HuH-7.5 (cell line): ENCODE data around the gene CTSE.
A peak's percentile ranks its signal among the peaks of the same experiment; 100 is the strongest.

ENCODE experiments used
- DNase-seq: peaks from one replicate; pipeline ENCODE4 v3.0.0; 2011; ENCODE audit warnings: low spot score

Gene CTSE

DNA sequence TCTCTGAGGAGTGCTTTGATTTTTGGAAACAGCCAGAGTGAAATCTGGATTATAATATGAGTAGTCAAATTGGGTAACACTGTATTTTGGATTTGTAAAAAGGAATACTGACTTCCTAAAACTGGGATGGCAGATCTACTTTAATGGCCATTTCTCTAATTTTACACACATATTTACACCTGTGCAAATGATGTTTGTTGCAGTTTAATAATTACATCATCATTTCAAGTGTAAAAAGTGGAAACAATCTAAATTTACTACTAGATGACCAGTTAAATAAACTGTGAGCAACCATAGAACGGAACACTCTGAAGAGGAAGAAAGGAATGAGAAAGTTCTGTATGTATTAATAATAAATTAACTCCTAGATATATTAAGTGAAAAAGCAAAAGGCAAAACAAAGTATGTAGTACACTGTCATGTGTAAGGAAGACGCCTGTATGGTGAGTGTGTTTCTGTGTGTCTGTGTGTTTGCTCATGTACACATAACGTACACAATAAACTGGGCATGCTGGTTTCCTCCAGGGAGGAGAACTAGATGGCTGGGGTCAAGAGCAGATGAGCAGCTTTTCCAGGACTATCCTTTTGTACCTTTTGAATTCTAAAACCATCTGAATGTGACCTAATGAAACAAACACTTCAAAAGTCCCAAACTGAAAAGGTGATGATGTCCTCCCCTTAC is 26.4 kb upstream of the CTSE start:
- DNase-seq: no peak

DNA sequence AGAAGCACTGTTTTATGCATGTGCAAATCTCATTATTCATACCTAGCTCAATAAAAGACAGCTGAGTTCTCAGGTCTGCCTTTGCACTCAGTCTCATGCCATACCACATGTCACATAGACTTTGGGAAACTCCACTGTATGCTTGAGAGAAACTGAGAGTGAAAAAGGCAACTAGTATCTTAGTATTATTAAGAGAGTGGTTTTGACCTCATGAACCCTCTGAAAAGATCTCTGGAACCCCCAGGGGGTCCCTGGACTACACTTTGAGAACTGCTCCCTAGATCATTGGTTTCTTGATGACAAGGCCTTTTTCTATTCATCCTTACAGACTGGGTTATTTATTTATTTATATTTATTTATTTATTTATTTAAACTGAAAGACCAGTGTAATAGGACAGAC is 25.6 kb upstream of the CTSE start:
- DNase-seq: no peak

DNA sequence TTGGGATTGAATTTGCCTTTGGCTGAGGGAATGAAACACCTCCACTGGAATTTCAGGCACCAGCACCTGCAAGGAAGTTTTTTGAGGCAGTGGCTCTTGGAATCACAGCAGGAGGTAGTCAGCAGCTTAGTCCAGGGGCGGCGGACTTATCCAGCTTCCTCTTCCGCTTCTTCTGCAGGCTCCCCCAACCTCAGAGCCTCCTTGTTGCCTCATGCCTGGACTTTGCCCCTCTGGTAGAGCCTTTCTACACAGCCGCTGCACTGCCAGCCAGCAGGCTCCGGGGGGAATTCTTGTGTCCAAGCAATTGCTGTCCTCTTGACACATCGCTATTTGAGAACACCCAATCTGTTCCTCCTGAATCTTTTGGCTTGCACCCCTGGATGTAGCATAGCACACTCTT is 24.9 kb upstream of the CTSE start:
- peak; percentile 29 for DNase-seq

DNA sequence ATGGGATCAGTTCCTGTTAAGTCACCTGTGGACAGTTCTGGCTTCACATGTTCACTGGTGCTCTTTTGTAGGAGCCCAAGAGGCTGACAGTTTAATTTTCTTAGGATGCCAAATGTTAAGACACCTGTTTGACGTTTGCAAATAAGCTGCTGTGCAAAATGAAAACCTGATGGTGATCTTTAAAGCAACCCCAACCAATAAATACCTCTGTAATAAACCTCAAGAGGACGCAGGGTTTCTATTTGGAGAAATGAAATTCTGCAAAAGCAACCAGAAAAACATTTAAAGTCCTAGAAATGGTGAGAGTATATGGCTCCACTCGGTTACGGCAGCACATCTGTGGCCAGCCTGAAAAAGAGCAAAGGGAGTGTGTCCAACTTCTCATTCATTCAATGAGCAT is 23.6 kb upstream of the CTSE start:
- no peak for DNase-seq

DNA sequence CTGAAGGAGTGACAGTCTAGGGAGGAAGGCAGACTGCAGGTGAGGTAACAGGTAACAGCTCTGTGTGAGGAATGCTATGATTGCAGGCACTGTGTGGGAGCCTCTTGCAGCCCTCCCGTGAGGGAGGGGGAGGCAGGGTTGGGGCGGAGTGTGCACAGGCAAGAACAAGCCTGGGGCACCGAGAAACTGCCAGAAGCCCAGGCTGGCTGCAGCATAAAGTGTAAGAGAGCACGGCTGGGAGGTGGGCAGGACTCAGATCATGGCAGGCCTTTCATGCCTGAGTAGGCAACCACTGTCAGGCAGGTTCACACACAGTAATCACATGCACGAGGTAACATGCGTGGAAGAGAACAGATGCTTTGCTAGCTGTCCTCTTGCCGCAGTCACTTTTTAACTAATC is 17.9 kb upstream of the CTSE start:
- DNase-seq: no peak

DNA sequence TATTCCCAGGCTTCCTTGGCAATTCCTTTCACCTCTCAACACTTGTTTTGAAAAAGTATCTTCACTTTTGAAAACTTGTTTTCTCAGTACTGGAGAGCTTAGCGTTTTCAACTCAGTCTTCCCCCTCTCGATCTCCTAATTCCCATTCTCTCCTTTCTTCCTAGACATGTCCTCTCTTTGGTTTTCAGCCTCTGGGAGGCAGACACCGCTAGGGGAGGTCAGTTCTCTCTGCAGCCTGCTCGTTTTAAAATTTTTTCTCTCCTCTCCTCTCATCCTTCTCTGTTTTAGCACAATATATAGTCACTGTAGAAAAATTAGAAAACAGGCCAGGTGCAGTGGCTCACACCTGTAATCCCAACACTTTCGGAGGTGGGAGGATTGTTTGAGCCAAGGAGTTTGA is 16.6 kb upstream of the CTSE start:
- no peak for DNase-seq

DNA sequence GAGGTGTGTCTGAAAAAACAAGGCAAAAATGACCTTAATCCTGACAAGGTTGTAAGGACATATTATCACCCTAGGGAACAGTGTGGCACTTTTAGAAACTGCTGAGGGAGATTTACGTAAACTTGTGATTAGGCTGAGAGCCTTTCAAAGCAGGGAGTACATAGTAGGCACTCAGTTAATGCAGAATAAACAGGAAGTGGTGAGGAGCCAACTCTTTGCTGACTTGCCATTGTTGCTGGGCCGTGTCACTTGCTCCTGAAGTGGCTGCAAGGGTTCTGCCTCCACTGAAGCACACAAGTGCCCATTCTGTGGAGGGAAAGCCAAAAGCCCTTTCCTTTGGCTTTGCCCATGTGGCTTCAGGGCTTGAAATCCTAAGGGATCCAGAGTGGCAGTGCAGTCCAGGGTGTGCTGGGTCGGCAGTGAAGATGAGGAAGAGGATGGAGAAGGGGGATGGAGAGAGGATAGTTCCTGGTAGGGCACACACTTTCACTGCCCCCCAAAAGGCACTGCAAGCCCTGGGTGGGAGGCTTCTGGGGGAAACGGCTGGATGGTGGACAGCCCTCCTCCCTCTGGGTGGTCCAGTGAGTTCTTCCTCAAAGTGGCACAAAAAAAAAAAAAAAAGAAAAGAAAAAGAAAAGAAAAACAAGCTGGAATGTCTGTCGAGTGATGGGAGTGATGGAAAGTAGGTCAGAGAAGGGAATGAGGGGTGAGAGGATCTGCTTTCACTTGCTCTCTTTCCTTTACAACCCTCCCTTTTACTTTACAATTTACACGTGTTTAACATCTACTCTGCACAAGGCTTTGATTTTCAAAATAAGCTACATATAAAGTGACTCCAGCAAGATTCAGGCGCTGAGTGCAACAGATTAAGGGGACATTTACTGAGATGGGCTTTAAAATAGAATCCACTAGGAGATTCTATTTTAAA is 15.6 kb upstream of the CTSE start:
- no peak for DNase-seq

DNA sequence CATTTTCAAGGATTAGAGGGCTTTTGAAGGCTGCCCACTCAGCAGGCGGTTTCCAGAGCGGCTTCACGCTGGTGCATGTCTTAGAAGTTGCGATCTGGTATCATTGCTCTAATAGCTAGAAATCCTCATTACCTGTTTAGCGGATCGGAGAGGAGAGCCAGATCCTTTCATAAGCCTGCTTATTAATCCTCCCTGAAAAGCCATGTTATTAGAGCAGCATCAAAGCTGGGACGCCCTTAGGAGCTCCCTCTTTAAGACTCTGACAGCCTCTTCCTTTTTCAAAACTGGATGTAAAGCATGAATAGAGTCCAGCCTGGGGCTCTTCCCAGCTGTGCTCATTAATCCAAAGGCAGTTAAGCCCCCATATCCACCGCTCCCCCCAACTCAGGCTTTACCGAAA is 13.9 kb upstream of the CTSE start:
- no peak for DNase-seq

DNA sequence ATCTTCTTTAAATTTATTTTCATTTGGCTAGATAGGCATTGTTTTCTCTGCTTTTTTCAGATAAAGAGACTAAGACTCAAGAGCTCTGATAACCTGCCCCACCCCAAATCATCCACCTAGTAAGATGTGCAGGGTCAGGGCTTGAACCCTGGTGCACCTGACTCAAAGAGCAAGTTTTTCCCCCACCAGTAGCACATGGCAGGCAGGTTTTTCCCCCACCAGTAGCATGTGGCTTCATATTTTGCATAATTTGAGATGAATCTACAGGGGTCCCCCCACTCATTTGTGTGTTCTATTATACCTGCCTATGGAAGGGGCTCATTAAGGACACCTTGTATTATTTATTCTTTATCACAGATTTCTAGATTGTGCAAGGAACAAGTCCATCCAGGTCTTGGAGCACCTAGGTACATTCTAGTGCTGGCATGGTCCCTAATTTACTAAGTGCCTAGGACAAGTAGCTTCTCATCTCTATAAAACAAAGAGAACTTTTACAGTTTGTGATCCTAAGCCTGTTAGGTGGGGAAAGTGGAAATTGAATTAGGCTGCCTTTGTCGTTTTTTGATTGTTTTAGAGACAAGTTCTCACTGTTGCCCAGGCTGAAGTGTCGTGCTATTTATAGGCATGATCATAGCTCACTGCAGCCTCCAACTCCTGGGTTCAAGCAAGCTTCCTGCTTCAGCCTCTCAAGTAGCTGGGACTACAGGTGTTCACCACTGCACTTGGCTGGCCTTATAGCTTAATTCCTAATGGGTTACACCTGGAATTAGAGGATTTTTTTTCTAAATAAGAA is 13.2 kb upstream of the CTSE start:
- no peak for DNase-seq

DNA sequence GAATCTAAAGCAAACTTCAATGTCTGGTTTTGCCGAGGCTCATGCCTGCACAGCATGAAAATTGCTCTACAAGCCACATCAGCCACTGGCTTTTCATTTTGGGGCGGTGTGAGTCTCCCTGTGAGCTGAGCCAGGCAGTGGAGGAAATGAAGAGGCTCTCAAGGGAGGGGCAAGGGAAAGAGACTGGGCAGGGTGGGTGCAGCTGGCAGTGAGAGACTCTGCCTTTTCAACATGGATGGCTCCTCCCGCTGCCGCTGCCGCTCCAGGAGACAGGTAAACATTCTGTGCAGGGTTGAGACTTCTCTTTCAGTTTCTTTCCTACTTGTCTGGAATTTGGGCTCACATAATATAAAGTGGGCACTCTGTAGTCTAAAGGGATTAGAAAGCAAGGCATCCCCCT is 11.3 kb upstream of the CTSE start:
- DNase-seq: no peak

DNA sequence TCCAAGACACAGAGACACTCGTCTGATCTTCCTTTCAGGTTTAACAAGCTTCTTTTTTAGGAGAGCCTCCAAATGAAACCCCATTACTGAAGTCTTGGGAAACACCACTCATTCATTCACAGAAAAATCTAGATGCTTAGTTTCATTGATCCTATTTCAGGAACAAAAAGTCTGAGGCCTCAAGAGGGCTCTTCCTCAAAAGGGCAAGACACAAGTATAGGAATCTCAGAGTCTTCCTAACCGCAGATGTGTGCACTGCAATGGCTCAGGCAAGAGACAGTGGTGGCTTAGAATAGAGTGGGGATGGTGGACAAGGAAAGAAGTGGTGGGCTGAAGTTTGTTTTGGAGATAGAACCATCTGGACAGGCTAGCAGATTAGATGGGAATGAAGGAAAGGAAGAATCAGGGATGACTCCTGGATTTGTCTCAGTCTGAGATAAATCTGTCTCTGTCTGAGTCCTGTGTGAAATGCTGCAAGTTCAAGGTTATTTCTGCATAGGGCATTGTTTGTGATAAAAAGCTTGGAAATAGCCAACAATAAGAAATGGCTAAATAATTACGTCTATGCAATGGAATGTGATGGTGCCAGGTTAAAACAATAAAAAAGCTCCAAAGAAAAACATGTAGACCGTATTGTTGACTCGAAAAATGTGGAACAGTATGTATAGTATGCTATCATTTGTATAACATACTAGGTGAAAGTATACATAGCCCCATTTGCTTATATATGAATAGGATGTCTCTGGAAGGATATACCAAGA is 8.9 kb upstream of the CTSE start:
- no peak for DNase-seq

DNA sequence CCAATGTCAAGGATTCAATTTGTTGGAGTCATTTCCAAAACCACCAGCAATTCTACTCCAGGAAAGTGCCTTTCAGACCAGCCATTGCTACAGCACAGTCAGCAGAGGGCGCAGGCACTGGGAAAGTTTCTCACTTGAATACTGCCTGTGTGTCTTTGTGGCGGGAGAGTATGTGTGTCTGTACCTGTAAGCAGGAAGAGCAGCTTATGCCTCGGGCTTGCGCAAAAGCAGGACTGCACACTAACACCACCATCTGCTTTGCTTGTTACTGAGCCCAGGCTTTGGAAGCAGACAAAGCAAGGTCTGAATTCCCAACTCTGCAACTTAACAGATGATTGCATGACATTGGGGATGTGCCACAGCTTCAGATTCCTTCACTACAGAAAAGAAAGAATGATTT is 7.0 kb upstream of the CTSE start:
- peak; percentile 44 for DNase-seq

DNA sequence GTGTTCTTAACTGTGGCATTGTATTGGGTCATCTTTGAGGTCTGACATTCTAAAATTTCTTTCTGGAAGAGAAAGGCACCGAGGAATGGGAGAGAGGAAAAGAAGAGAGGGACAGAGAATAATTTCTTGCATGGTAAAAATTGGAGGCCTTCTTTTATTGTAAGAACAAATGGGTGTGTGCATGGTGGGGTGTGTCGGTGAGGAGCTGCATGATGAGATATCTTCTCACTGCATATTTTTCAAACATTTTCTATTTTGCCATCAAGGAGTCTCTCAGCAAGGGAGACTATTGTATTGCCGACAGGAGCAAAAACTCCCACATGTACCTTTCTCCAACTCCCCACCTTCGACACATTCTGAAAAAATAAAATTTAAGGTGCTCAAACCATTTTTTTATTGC is 6.5 kb upstream of the CTSE start:
- no peak for DNase-seq

DNA sequence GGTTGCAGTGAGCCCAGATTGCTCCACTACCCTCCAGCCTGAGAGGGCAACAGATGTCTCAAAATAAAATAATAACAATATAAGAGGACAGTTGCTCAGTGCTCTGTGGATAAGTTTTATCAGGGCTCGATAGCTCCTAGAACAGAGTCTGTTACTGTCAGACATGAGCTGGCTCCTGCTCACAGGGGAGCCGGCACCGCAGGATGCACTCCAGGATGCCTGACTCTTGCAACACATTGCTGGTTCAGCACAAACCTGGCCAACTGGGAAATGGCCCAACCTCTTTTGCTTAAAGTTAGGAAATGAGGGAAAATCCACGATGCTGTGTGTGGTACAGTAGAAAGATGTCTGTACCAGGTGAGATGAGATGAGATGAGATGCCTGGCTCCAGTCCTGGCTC is 5.8 kb upstream of the CTSE start:
- no peak for DNase-seq

DNA sequence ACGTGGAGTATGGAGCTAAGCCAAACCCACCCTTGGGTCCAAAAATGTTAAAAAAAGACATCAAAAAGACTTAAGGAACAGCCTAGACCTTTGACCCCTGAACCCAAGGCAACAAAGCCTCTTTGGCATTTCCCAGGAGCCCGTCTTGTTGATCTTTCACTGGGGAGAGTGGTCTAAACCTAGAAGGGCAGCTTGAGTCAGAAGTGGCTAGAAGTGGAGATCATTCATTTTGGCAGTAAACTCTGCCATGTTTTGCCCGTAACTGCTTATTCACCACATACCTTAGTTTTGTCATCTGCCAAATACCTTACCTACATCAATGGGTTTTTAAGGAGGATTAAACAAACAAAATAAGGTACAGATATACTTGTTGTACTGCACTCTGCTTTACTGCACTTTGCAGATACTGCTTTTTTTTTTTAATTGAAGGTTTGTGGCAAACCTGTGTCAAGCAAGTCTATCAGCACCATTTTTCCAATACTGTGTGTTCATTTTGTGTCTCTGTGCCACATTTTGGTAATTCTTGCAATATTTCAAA is 1.7 kb upstream of the CTSE start:
- DNase-seq: no peak

DNA sequence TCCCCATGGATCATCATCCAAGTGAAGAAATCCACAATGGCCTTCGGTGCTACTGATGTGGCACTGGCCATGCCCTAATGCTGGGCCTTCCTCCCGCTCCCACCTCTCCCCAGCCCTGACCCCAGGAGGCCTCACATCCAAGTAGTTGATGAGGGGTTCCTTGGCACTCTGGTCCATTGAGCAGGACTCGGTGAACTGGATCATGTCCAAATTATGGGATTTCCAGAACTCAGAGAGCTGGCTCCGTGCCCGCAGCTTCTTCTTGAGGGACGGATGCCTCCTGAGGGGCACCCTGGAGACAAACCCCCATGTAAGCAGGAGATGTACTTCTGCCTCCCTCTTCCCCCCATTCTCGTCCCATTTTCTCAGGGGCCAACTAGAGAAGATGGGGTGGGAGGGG is 929 bp downstream of the CTSE start:
- DNase-seq: no peak

DNA sequence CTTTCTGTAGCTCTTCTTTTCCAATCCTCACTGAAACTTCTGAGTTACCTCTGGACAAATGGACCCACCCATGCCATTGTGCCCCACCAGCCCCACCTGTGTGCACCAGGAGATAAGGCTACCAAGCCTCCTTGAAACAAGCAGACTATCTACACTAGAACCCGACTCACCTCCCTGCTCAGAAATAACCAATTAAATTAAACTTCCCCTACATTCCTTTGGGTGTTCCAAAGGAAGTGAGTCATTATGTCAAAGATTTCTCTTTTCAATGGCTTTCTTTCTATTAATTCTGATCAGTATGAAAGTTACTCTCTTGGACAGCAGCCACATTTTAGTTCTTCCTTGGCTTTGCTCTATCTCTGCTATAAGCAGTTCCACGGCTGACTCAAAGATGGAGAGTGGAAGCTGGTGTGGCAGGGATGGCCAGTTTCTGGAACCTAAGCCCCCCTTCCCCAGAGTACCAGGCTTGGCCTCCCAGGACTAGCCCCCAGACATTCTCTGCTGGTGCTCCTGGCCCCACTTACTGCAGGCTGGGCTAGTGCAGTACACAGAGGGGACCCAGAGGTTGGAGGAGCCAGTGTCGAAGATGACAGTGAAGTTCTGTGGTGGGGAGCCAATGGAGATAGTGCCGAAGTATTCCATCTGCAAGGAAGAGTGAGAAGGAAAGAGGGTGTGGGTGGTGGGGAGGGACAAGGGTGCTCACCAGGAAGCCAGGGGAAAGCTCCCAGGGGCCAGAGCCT is 1.9 kb downstream of the CTSE start:
- no peak for DNase-seq

DNA sequence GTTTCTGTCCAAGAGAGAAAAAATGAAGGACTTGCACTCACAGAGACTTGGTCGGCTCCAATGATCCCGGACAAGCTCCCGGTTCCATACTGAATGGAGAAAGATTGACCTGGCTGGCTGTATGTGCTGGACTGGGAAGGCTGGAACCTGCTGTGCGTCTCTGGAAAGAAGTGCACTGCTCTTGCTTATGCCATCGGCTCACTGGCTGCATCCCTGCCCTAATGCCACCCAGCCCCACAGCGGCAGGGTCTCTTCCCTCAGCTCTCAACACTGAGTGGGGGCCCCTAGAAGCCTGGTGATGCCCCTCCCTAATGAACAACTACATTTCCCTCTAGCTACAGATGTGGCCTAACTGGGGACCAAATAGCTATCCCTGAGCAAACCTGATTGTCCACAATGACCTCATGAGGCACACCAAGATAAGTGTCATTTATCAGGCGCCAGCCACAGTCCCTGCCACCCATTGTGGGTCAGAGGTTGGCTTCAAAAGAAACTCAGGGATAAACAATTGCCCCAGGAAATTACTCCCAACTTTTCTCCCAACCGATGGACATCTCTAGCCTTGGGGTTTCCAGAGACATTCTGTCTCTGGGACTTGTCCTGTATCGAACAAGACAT is 2.6 kb downstream of the CTSE start:
- DNase-seq: no peak

DNA sequence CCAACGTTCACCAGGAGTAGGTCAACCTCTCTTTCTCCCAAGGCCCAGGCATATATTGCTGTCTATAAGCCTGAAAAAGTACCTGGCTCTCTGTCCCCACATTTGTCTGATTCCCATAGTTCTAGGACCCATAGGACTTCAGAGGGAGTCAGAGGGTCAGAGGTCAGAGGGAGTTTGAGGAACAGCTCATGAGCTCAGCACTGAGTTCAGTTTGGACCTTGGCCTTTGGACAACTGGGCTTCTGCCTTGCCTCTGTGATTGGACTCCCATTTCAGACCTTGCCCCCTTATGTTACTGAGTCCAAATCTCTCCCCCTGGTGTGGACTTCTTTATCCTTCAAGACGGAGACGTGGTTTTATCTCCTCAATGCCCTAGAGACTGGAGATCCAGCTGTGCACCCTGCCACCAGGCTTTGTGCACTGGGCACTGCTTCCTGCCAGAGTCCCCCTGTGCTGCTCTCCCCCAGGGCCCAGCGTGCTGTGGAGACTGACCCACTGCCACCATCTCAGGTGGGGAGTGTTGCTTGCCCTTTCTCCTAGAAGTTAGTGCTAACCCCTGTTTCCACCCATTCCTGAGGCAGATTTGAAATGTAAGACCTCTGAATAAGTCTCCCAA is 3.2 kb downstream of the CTSE start:
- DNase-seq: no peak

DNA sequence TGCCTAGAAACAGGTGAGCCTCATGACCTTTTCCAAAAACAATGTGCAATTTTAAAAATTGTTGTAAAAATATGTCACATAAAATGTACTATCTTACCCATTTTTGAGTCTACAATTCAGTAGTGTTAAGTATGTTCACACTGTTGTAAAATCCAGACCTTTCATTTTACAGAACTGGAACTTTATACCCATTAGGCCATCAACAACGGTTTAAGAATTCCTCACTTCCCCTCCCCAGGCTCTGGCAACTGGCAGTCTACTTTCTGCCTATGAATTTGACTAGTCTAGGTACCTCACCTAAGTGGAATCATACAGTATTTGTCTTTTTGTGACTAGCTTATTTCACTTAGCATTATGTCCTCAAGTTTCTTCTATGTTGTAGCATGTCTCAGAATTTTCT is 8.6 kb downstream of the CTSE start:
- no peak for DNase-seq
